GM23248 (cell line): ENCODE results near the gene KRTAP3-1.
"Not testable (repeated sequence)": the region's sequence is repeated elsewhere in the genome, so short reads cannot be mapped to it uniquely, and the experiment has no call there.

Experiments
- EZH2 ChIP-seq: fragments of 200-600 bp; sonication (generic); IDR thresholded peaks from 2 replicates; pipeline ENCODE4 v1.6.1; 2018; ENCODE audit warnings: antibody characterized with exemption, mild to moderate bottlenecking; ENCODE audit not compliant: insufficient read depth, poor library complexity, severe bottlenecking
- EZH2phosphoT487 ChIP-seq: fragments of 200-600 bp; sonication (generic); IDR thresholded peaks from 2 replicates; pipeline ENCODE4 v1.6.1; 2018; ENCODE audit warnings: antibody characterized with exemption, moderate library complexity, mild to moderate bottlenecking, low read depth; ENCODE audit not compliant: insufficient read depth

DNA sequence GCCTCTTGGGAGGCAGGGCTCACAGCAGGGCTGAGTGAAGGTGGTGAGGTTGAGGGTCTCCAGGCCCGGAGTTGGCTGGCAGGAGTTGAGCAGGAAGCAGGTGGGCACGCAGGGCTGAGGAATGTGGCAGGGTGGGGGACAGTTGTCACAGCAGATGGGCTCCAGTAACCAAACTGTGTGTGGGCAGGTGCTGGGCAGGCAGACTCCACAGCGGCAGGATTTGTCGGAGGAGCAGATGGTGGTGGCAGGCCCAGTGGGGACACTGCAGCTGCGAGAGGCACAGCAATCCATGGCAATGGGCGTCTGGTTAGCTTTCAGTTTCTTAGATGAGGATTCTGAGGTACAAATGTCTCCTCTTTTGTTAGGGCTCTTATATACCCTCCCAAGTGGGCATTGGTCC, 9.4 kb downstream of the KRTAP3-1 start, which contains the start of gene KRTAP3-2:
- not testable (repeated sequence) for TF ChIP-seq EZH2, EZH2phosphoT487
